A673 (cell line): Measurements from ENCODE around the gene C19orf12.

ENCODE experiments used
- EZH2 ChIP-seq: fragments of 200-600 bp; sonication (generic); IDR thresholded peaks from 2 replicates; pipeline ENCODE4 v1.6.1; 2017; ENCODE audit warnings: borderline replicate concordance, low read depth, mild to moderate bottlenecking, mixed read lengths, antibody characterized with exemption, low read length; ENCODE audit not compliant: poor library complexity, severe bottlenecking
- TF ChIP-seq, protein P1 (sequence below): fragments of 300-800, 200-600 bp; sonication (generic); conservative IDR thresholded peaks from 2 replicates; pipeline ENCODE4 v1.5.1; 2017; ENCODE audit warnings: low read depth, mild to moderate bottlenecking, antibody characterized with exemption, low read length, moderate library complexity, mixed read lengths

- TF ChIP-seq, protein P1, sequence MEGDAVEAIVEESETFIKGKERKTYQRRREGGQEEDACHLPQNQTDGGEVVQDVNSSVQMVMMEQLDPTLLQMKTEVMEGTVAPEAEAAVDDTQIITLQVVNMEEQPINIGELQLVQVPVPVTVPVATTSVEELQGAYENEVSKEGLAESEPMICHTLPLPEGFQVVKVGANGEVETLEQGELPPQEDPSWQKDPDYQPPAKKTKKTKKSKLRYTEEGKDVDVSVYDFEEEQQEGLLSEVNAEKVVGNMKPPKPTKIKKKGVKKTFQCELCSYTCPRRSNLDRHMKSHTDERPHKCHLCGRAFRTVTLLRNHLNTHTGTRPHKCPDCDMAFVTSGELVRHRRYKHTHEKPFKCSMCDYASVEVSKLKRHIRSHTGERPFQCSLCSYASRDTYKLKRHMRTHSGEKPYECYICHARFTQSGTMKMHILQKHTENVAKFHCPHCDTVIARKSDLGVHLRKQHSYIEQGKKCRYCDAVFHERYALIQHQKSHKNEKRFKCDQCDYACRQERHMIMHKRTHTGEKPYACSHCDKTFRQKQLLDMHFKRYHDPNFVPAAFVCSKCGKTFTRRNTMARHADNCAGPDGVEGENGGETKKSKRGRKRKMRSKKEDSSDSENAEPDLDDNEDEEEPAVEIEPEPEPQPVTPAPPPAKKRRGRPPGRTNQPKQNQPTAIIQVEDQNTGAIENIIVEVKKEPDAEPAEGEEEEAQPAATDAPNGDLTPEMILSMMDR: no peak
- no peak for TF ChIP-seq EZH2
Measured at GRCh38 chr19:29714953-29715700, at the start of gene C19orf12.
